Measurements from ENCODE around the gene LRRC4C. TPM values are rescaled to one million over a fixed set of nuclear protein-coding genes. Genes with fewer than 3 reads are reported as not detected.

LRRC4C gene
- total and polyA plus RNA-seq, 2 experiments from 2014 or later, result 0.35 to 1.1 TPM

- Mint-ChIP-seq H3K9me3 (no peaks in the 10 kb centered on the region), H3K4me3 (no peak overlapping the region), H3K4me1 (no peaks in the 10 kb centered on the region), H3K27me3 (ENCODE audit: insufficient read depth, low read depth, poor library complexity) (no peaks in the 10 kb centered on the region), H3K36me3 (ENCODE audit: low read depth) (no peaks in the 10 kb centered on the region), H3K27ac (no peak overlapping the region)
- Histone ChIP-seq H3K4me2 (no peak overlapping the region), H3K4me3 (no peak overlapping the region), H3K9me2 (ENCODE audit: insufficient read depth) (no peaks in the 10 kb centered on the region), H2AFZ (no peak overlapping the region), H3K4me1 (ENCODE audit: insufficient read depth) (no peaks in the 10 kb centered on the region), H3K27me3 (ENCODE audit: insufficient read depth) (no peaks in the 10 kb centered on the region), H3F3A (replicated peaks; ENCODE audit: low read depth) (no peaks in the 10 kb centered on the region), H3K27ac (ENCODE audit: low read depth) (no peak overlapping the region), H4K20me1 (replicated peaks; ENCODE audit: insufficient read depth) (no peaks in the 10 kb centered on the region), H3K36me3 (ENCODE audit: insufficient read depth) (no peaks in the 10 kb centered on the region), H3K79me2 (replicated peaks; ENCODE audit: insufficient read depth) (no peaks in the 10 kb centered on the region)
- ATAC-seq (no peak), DNase-seq (ENCODE audit: low spot score) (no peak)
- TF ChIP-seq STAT1 (IDR thresholded peaks at IDR 0.05; ENCODE audit: unreplicated experiment) (no peak), NANOG (IDR thresholded peaks at IDR 0.05; ENCODE audit: borderline replicate concordance) (no peak), JUNB (IDR thresholded peaks at IDR 0.05; ENCODE audit: unreplicated experiment) (no peak), EZH2 (IDR thresholded peaks at IDR 0.05; ENCODE audit: low read depth, unreplicated experiment) (no peak), ZNF114 (CRISPR knock-in tag; IDR thresholded peaks at IDR 0.05) (no peak), EZH2phosphoT487 (IDR thresholded peaks at IDR 0.05; ENCODE audit: unreplicated experiment) (no peak), ZNF462 (CRISPR knock-in tag; IDR thresholded peaks at IDR 0.05) (no peak), CTCF (conservative IDR thresholded peaks at IDR 0.05; ENCODE audit: low read depth in 2 of 2) (no peak), ETS1 (IDR thresholded peaks at IDR 0.05) (no peak), CREB1 (CRISPR knock-in tag; IDR thresholded peaks at IDR 0.05; ENCODE audit: low read depth) (no peak), ZNF331 (CRISPR knock-in tag; IDR thresholded peaks at IDR 0.05; ENCODE audit: low read depth) (no peak), REST (IDR thresholded peaks at IDR 0.05; ENCODE audit: unreplicated experiment) (no peak), POLR2AphosphoS5 (IDR thresholded peaks at IDR 0.05; ENCODE audit: low read depth) (no peak)
These were observed 1065.9 kb downstream of the LRRC4C start for GRCh38 chr11:40393511-40393910.

All from GM23338 (cell line).